ENCODE measurements around the gene ABHD6.
A peak's percentile ranks its signal among the peaks of the same experiment; 100 is the strongest.

Gene ABHD6

DNA sequence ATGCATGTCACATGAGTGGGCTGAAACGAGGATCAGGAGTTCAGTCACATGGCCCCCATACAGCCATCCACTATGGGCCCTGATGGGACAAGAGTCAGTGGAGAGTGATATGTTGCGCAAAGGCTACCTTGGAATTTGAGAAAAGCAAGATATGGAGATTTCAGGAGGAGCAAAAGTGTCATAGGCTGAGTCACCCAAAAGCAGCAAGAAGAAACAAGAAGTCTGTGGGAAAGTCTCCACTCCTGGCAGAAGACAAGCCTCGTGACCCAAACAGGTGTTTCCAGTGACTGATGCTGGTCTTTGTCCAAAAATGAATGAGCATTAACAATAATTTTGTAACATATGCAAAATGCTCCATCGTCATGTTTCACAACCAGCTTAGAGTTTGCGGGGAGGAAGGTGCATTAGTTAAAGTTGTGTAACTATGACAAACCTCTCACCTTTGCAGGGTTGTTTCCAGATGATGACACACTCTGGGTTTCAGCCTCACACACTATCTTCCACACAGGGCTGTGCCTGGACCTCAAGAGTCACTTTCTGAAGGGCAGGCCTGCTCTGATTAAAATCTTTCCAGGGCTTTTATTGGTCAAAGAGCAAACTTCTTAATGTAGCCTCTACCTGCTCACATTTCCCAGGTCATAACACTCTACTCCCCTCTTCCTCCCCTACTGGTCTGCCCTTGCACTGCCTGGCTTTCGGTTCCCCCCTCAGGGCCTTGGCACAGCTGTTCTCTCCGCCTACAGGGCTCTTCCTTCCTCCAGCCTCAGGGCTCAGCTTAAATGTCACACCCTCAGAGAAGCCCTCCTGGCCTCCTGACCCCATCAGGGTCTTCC lies 22.9 kb upstream of the ABHD6 start:
- peaks cover 25% of the 10 kb centered on the region for H3K27me3 Mint-ChIP-seq (ENCODE audit: low read depth, poor library complexity)
- no peak for TF ChIP-seq CTCF (IDR thresholded peaks at IDR 0.05)
- H3K9me3 Mint-ChIP-seq = no peaks in the 10 kb centered on the region
- H3K4me3 Mint-ChIP-seq = no peak overlapping the region
- no peaks in the 10 kb centered on the region for H3K36me3 Mint-ChIP-seq (ENCODE audit: low read depth)
- no peak for DNase-seq
- peak overlapping the region; percentile 53 for H3K27ac Mint-ChIP-seq
- H3K4me1 Mint-ChIP-seq = peaks cover 27% of the 10 kb centered on the region

DNA sequence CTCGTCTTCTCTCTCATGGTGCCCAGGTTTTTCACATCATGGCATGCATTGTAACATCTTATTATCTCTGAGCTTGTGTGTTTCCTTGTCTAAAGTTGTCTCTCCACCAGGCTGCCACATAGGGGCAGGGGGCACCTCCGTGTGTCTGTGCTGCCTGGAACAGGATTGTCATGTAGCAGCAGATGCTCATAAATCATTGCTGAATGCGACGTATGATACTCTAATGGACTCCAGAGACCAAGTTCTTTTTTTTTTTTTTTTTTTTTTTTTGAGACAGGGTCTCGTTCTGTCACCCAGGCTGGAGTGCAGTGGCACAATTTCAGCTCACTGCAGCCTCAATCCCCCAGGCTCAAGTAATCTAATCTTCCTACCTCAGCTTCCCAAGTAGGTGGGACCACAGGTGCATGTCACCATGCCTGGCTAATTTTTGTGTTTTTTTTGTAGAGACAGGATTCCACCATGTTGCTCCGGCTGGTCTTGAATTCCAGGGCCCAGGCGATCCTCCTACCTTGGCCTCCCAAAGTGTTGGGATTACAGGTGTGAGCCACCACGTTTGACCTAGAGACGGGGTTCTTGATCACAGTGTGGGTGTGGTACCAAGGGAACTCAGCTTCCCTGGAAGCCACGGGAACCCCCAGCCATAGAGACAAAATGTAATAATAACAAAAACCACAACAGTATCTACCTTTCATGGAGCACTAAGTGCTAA lies 22.1 kb upstream of the ABHD6 start:
- H3K4me1 Mint-ChIP-seq = peaks cover 27% of the 10 kb centered on the region
- TF ChIP-seq CTCF (IDR thresholded peaks at IDR 0.05) = no peak

DNA sequence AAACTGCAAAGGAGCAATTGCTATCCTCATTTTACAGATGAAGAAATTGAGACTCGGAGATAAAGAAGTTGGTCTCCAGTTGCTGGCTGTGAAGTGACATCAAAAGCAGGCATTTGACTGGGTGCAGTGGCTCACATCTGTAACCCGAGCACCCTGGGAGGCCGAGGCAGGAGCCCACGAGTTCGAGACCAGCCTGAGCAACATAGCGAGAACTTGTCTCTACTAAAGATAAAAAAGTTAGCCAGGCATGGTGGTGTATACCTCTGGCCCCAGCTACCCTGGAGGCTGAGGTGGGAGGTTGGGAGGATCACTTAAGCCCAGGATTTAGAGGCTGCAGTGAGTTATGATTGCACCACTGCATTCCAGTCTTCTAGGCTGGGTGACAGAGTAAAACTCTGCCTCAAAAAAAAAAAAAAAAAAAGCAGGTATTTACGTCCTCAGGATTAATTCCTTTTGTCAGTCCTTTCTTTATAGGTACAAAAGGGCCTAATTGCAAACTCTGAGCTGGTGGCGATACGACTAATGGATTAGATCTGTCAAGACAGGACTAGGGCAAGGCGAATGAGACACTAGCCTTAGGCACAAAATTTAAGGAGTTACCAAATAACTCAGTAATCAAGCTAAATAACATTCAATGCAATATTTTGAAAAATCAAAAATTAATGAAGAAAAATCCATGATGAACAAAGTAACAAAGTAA lies 20.9 kb upstream of the ABHD6 start:
- Mint-ChIP-seq H3K9me3 (peaks cover 16% of the 10 kb centered on the region), H3K27me3 (ENCODE audit: low read depth, poor library complexity) (peaks cover 18% of the 10 kb centered on the region), H3K4me3 (no peak overlapping the region), H3K27ac (no peak overlapping the region), H3K36me3 (ENCODE audit: low read depth) (no peaks in the 10 kb centered on the region), H3K4me1 (peaks cover 27% of the 10 kb centered on the region)
- no peak for DNase-seq
- TF ChIP-seq CTCF (IDR thresholded peaks at IDR 0.05) = no peak

More for the DNA sequence above, 22.1 kb upstream of the ABHD6 start:
- Mint-ChIP-seq H3K36me3 (ENCODE audit: low read depth) (no peaks in the 10 kb centered on the region), H3K27ac (peak overlapping the region; percentile 53), H3K4me3 (no peak overlapping the region), H3K9me3 (peaks cover 6% of the 10 kb centered on the region), H3K27me3 (ENCODE audit: low read depth, poor library complexity) (peaks cover 17% of the 10 kb centered on the region)
- DNase-seq = no peak

DNA sequence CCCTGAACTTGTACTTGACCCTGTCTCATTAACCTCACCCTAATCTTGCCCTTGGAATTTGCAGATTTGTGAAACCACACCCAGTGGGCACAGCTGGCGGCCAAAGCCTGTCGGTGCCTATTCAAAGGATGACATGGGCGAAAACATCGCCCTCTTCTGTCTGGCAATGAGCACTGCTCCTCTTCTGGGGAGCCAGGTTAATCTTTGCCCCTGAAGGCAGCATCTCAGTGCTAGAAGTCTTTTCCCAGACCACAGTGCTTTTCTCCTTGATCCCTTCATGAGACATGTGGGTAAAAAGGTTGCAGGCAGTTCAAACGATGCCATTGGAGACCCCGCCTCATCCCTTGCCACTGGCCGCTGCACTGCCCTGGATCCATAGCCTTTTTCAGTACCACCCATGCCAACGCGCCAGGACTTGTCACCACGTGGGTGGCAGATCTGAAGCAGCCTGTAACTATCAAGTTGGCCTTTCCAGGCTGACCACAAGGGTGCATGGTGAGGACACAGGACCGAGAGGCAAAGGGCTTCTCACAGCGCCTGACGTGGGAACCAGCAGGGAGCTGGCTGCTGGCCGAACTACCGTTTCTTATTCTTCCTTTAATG lies 20.3 kb upstream of the ABHD6 start:
- TF ChIP-seq CTCF (IDR thresholded peaks at IDR 0.05) = peak; percentile 75
- peaks cover 18% of the 10 kb centered on the region for H3K9me3 Mint-ChIP-seq
- H3K27ac Mint-ChIP-seq = no peak overlapping the region
- peaks cover 20% of the 10 kb centered on the region for H3K27me3 Mint-ChIP-seq (ENCODE audit: low read depth, poor library complexity)
- DNase-seq = peak; percentile 56
- H3K4me1 Mint-ChIP-seq = peaks cover 30% of the 10 kb centered on the region
- peak overlapping the region; percentile 15 for H3K4me3 Mint-ChIP-seq
- no peaks in the 10 kb centered on the region for H3K36me3 Mint-ChIP-seq (ENCODE audit: low read depth)

DNA sequence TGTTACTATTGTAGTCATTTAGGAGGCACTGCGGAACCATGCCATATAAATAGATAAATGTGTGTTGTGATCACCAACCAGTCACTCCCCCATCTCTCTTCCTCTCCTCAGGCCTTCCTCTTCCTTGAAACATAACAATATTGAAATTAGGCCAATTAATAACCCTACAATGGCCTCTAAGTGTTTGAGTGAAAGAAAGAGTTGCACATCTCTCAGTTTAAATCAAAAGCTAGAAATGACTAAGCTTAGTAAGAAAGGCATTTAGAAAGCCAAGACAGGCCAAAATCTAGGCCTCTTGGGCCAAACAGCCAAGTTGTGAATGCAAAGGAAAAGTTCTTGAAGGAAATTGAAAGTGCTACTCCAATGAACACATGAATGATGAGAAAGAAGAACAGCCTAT lies 18.7 kb upstream of the ABHD6 start:
- Mint-ChIP-seq H3K4me1 (peaks cover 35% of the 10 kb centered on the region), H3K36me3 (ENCODE audit: low read depth) (no peaks in the 10 kb centered on the region), H3K27ac (no peak overlapping the region), H3K4me3 (no peak overlapping the region), H3K9me3 (peaks cover 18% of the 10 kb centered on the region), H3K27me3 (ENCODE audit: low read depth, poor library complexity) (peaks cover 14% of the 10 kb centered on the region)
- DNase-seq = no peak
- no peak for TF ChIP-seq CTCF (IDR thresholded peaks at IDR 0.05)

Measured in nephron progenitor cell (in vitro differentiated cells).